ENCODE measurements around the gene FTO. TPM values are rescaled to one million over a fixed set of nuclear protein-coding genes. Genes with fewer than 3 reads are reported as not detected.
A peak's percentile ranks its signal among the peaks of the same experiment; 100 is the strongest.

FTO gene
- total RNA-seq, 1 donor, result 40.1 TPM

DNA sequence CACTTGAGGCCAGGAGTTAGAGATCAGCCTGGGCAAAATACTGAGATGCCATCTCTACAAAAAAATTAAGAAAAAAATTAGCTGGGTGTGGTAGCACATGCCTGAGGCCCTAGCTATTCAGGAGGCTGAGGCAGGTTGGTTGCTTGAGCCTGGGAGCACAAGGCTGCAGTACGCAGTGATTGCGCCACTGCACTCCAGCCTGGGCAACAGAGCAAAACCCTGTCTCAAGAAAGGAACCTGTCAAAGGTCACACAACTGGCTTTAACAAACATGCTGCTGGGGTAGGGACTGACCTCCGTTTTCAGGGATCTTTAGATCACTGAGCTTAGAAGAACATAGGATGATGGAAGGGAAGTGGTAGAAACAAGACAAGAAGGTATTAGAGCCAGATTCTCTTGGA lies 487.6 kb downstream of the FTO start:
- DNase-seq (ENCODE audit: low read depth in 2 of 3, low spot score in 2 of 3), result no peak

- DNase-seq (ENCODE audit: low read depth in 2 of 3, low spot score in 2 of 3), result no peak
Measured at GRCh38 chr16:54193013-54193664, 489.2 kb downstream of the FTO start.

DNA sequence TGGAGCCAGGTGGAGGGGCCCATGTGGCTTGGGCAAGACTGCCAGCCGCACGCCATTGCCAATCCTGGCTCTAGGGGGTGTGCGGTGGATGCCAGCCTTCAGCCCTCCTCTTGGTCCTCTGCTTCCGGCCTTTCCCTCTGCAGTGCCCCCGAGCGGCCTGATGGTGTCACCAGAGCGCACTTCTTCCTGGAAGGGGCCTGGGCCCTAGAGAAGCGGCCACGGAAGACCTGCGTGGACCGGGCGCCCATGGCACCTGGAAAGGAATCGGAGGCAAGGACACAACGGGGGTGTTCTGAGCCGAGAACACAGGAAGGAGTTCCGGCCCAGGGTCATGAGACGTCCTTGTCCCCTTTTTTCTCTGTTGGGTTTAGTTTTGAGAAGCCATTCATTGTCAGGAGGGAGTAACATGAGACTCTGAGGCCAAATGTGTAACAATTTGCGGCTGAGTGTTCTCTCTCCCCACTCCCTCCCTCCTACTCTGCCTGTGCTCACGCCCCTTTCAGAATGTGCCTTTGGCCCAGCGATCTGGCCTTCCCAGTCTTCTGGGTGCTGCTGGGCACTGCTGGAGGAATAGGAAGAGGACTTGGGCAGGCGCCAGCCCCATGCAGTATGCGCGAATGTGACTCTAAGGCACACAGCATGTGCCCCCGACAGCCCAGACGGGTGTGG lies 489.8 kb downstream of the FTO start:
- DNase-seq (ENCODE audit: low read depth in 2 of 3, low spot score in 2 of 3), result peak in 2 of 3 donors; percentile 48 to 63

GRCh38 chr16:54194334-54194743 lies 490.4 kb downstream of the FTO start:
- DNase-seq (ENCODE audit: low read depth in 2 of 3, low spot score in 2 of 3), result no peak

DNA sequence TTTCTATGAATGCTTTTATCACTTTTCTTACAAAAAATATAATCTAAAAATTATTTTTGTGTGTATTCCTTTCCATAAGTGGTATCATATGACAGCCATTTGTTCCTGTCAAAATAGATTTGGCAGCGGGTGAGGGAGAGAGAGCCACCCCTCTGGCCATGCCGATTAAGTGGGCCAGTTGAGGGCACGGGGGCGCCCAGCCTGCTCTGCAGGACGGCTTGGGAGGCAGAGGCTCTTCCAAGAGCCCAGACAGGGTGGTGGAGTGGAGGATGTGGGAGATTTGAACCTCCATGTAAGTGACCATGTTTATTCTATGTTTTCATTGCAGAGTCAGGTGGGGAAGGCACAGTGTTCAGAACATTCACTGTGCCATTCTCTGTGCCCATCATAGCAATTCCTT lies 493.8 kb downstream of the FTO start:
- DNase-seq (ENCODE audit: low read depth in 2 of 3, low spot score in 2 of 3), result no peak

DNA sequence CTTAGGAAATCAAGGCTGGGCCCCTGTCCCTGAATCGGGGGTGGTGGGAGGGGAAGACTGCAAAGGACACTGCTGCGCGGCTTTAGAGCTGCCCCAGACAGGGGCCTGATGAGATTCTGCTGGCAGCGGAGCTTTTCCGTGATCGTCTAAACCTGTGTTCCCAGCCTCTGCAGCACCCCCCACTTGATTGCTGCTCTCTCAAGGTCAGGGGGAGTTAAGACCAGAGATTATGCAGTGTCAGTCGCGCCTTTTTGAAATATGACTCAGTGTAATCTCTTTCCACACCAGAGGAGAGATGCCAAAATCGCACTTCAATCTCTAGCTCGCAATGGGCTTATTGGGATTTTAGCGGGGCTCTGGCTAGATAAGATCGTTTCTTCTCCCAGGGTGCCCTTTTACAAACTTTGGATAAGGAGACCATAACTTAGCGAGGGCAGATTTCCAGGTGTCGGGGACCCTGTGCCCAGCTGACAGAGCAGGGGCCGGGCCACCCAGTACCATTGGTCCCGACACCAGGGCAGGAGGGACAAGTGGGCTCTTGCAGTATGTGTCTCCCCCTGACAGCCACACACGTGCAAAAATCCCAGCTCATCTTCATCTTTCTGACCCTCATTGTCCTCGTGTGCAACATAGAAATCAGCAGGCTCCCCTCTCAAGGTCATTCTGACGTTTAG lies 495.7 kb downstream of the FTO start:
- DNase-seq (ENCODE audit: low read depth in 2 of 3, low spot score in 2 of 3), result no peak

- DNase-seq (ENCODE audit: low read depth in 2 of 3, low spot score in 2 of 3), result no peak
Measured at GRCh38 chr16:54200161-54200534, 496.2 kb downstream of the FTO start.

GRCh38 chr16:54200720-54201119 lies 496.8 kb downstream of the FTO start:
- no peak for DNase-seq (ENCODE audit: low read depth in 2 of 3, low spot score in 2 of 3)

- DNase-seq (ENCODE audit: low read depth in 2 of 3, low spot score in 2 of 3), result no peak
Measured at GRCh38 chr16:54201200-54201599, 497.2 kb downstream of the FTO start.

Small RNA genes lying within 50 kb of the gene (small RNA-seq; reads per million reads assigned to genes)
- gene AC007347.2, result not detected

Other genes starting within 250 kb of the FTO start
- 6.2 TPM for gene AKTIP, start 200.9 kb upstream of the FTO start, total RNA-seq
- gene RPGRIP1L, start 297 bp upstream of the FTO start, total RNA-seq, result 2.2 TPM

Measured in hematopoietic multipotent progenitor cell (in vitro differentiated cells).